IPS DF 4.7 (cell line): Measurements from ENCODE around the gene ANKRD9.
"Not testable (repeated sequence)": the region's sequence is repeated elsewhere in the genome, so short reads cannot be mapped to it uniquely, and the experiment has no call there.

Experiments used
- DNase-seq: peaks from one replicate; pipeline ENCODE4 v3.0.0-alpha.2; 2013; ENCODE audit warnings: low spot score; ENCODE audit errors: extremely low read depth

Gene ANKRD9

GRCh38 chr14:102509746-102510615, at the start of gene ANKRD9:
ANKRD9 (minus strand) TSS chr14:102509776; CDS start chr14:102507889, 1,887 bp downstream.
- no peak for DNase-seq

GRCh38 chr14:102558556-102558955, 49.0 kb upstream of the ANKRD9 start:
- no peak for DNase-seq

- no peak for DNase-seq
These were observed 48.1 kb upstream of the ANKRD9 start for GRCh38 chr14:102557434-102558226.

GRCh38 chr14:102556098-102556677, 46.6 kb upstream of the ANKRD9 start:
- DNase-seq: no peak

- no peak for DNase-seq
These were observed 45.5 kb upstream of the ANKRD9 start for GRCh38 chr14:102554821-102555819.

- no peak for DNase-seq
These were observed 42.6 kb upstream of the ANKRD9 start for GRCh38 chr14:102551995-102552705.

- not testable (repeated sequence) for DNase-seq
These were observed 41.4 kb upstream of the ANKRD9 start for GRCh38 chr14:102550927-102551401.

GRCh38 chr14:102548616-102549240, 39.2 kb upstream of the ANKRD9 start:
- no peak for DNase-seq

GRCh38 chr14:102545461-102546265, 36.1 kb upstream of the ANKRD9 start:
- no peak for DNase-seq

- no peak for DNase-seq
These were observed 35.3 kb upstream of the ANKRD9 start for GRCh38 chr14:102544747-102545460.

- no peak for DNase-seq
These were observed 34.6 kb upstream of the ANKRD9 start for GRCh38 chr14:102544046-102544746.

- DNase-seq: no peak
These were observed 32.2 kb upstream of the ANKRD9 start for GRCh38 chr14:102541771-102542170.

- not testable (repeated sequence) for DNase-seq
These were observed 31.5 kb upstream of the ANKRD9 start for GRCh38 chr14:102541029-102541491.

- no peak for DNase-seq
These were observed 30.9 kb upstream of the ANKRD9 start for GRCh38 chr14:102540315-102541028.

- no peak for DNase-seq
These were observed 30.2 kb upstream of the ANKRD9 start for GRCh38 chr14:102539544-102540314.
